Measurements from ENCODE around the gene KIF1B. TPM values are rescaled to one million over a fixed set of nuclear protein-coding genes. Genes with fewer than 3 reads are reported as not detected.
"Not testable (repeated sequence)": the region's sequence is repeated elsewhere in the genome, so short reads cannot be mapped to it uniquely, and the experiment has no call there.

The KIF1B gene
- total and polyA plus RNA-seq, 2 experiments from 2014 or later = 22.2 to 56.2 TPM

GRCh38 chr1:10242811-10243210 is 32.4 kb downstream of the KIF1B start:
- no peak for TF ChIP-seq CTCF (IDR thresholded peaks at IDR 0.05; ENCODE audit: low read depth, low read length)
- Histone ChIP-seq H3K4me3 (no peak overlapping the region), H3K27me3 (no peaks in the 10 kb centered on the region), H3K36me3 (no peaks in the 10 kb centered on the region), H3K9me3 (ENCODE audit: low read depth) (no peaks in the 10 kb centered on the region), H3K4me1 (ENCODE audit: low read depth) (no peaks in the 10 kb centered on the region), H3K27ac (no peak overlapping the region)
- no peak for DNase-seq (ENCODE audit: low read depth in 1 of 2, low spot score in 1 of 2)

- Histone ChIP-seq H3K4me1 (ENCODE audit: low read depth) (no peaks in the 10 kb centered on the region), H3K27me3 (no peaks in the 10 kb centered on the region), H3K4me3 (no peak overlapping the region), H3K36me3 (no peaks in the 10 kb centered on the region), H3K27ac (no peak overlapping the region), H3K9me3 (ENCODE audit: low read depth) (no peaks in the 10 kb centered on the region)
- no peak for DNase-seq (ENCODE audit: low read depth in 1 of 2, low spot score in 1 of 2)
- no peak for TF ChIP-seq CTCF (IDR thresholded peaks at IDR 0.05; ENCODE audit: low read depth, low read length)
These were observed 35.3 kb downstream of the KIF1B start for GRCh38 chr1:10245674-10246073.

- no peak for DNase-seq (ENCODE audit: low read depth in 1 of 2, low spot score in 1 of 2)
- H3K9me3 ChIP-seq (ENCODE audit: low read depth) = no peaks in the 10 kb centered on the region
- H3K4me1 ChIP-seq (ENCODE audit: low read depth) = no peaks in the 10 kb centered on the region
- H3K36me3 ChIP-seq = no peaks in the 10 kb centered on the region
- no peaks in the 10 kb centered on the region for H3K27me3 ChIP-seq
- no peak overlapping the region for H3K4me3 ChIP-seq
- TF ChIP-seq CTCF (IDR thresholded peaks at IDR 0.05; ENCODE audit: low read depth, low read length) = no peak
- H3K27ac ChIP-seq = no peak overlapping the region
These were observed 39.6 kb downstream of the KIF1B start for GRCh38 chr1:10249808-10250457.

GRCh38 chr1:10250663-10251062 is 40.3 kb downstream of the KIF1B start:
- Histone ChIP-seq H3K9me3 (ENCODE audit: low read depth) (no peaks in the 10 kb centered on the region), H3K27ac (no peak overlapping the region), H3K36me3 (no peaks in the 10 kb centered on the region), H3K27me3 (no peaks in the 10 kb centered on the region), H3K4me3 (no peak overlapping the region), H3K4me1 (ENCODE audit: low read depth) (no peaks in the 10 kb centered on the region)
- DNase-seq (ENCODE audit: low read depth in 1 of 2, low spot score in 1 of 2) = no peak
- TF ChIP-seq CTCF (IDR thresholded peaks at IDR 0.05; ENCODE audit: low read depth, low read length) = no peak

- not testable (repeated sequence) for H3K27me3 ChIP-seq; H3K4me1 ChIP-seq (ENCODE audit: low read depth); H3K36me3 ChIP-seq; H3K9me3 ChIP-seq (ENCODE audit: low read depth); H3K4me3 ChIP-seq; H3K27ac ChIP-seq
- peak in 1 of 2 donors; percentile 28 for DNase-seq (ENCODE audit: low read depth in 1 of 2, low spot score in 1 of 2)
These were observed 41.1 kb downstream of the KIF1B start for GRCh38 chr1:10251325-10252108.

GRCh38 chr1:10252508-10252907 is 42.1 kb downstream of the KIF1B start:
- Histone ChIP-seq H3K27ac (no peak overlapping the region), H3K27me3 (no peaks in the 10 kb centered on the region), H3K36me3 (peaks cover 9% of the 10 kb centered on the region), H3K9me3 (ENCODE audit: low read depth) (no peaks in the 10 kb centered on the region), H3K4me1 (ENCODE audit: low read depth) (no peaks in the 10 kb centered on the region), H3K4me3 (no peak overlapping the region)
- DNase-seq (ENCODE audit: low read depth in 1 of 2, low spot score in 1 of 2) = peak in 1 of 2 donors; percentile 38
- TF ChIP-seq CTCF (IDR thresholded peaks at IDR 0.05; ENCODE audit: low read depth, low read length) = no peak
